OCI-M1 (cell line): ENCODE results near the gene WDSUB1.

Source experiments
- DNase-seq: peaks from one replicate; lab custom pipeline; 2025; lab: John Stamatoyannopoulos, UW

The WDSUB1 gene

GRCh38 chr2:159195697-159196096 lies 90.8 kb downstream of the WDSUB1 start:
- DNase-seq = no peak

- DNase-seq = no peak
These were observed 92.3 kb downstream of the WDSUB1 start for GRCh38 chr2:159194241-159194640.

DNA sequence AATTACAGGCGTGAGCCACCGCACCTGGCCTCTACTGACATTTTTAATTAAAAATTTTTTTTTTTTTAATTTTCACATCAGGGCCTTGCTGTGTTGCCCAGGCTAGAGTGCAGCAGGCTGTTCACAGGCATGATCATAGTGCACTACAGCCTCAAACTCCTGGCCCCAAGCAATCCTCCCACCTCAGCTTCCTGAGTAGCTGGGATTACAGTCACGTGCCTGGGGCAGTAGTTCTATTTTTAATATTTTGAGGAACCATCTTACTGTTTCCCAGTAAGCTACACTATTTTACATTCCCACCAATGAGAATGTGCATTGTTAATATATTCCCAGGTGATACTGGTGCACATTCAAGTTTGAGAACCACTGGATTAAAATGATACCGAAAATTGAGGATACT lies 92.7 kb downstream of the WDSUB1 start:
- no peak for DNase-seq

DNA sequence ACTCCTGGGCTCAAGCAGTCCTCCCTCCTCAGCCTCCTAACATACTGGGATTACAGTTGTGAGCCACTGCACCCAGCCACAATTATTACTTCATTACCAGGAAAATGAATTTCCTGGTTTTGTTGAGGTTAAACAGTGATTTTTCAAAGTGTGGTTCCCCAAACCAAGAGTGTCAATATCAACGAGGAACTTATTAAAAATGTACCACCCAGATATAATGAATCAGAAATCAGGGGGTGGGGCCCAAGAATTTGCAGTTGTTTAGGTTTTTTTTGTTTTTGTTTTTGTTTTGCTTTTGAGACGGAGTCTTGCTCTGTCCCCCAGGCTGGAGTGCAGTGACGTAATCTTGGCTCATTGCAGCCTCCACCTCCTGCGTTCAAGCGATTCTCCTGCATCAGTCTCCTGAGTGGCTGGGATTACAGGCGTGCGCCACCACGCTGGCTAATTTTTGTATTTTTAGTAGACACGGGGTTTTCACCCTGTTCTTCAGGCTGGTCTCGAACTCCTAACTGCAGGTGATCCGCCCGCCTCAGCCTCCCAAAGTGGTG lies 94.1 kb downstream of the WDSUB1 start:
- no peak for DNase-seq

DNA sequence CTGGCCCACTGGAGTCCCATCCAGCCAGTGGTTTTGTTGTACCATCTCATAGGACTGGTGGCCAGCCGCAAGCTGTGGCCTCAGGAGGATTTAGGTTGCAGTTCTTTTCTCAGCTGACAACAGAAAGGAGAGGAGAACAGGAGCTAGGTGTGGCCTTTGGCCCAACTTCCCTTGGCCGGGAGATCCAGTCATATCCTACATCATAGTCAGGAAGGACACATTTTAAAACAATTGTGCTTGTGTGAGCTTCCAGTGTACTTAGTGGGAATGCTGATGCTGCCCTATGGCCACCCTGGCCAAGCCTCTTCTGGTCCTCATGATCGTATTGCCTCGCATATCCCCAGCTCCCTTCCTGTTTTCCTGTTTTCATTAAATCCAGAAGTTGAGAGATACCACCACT lies 98.1 kb downstream of the WDSUB1 start:
- DNase-seq = no peak

- no peak for DNase-seq
These were observed 99.4 kb downstream of the WDSUB1 start for GRCh38 chr2:159187106-159187505.

GRCh38 chr2:159186462-159186861 lies 100.0 kb downstream of the WDSUB1 start:
- DNase-seq = no peak
